Dendritic cell treated with granulocyte-macrophage colony-stimulating factor and Interleukin-4, amounts not matched to agents 40 ng/mL and 50 ng/mL, for 4 days (primary cell): Measurements from ENCODE around the gene ARL16.

Source experiments
- H3K27ac Mint-ChIP-seq: one replicate; pipeline ENCODE4 v1.8.0; 2022; ENCODE audit warnings: mild to moderate bottlenecking, mixed read lengths
- H3K27me3 Mint-ChIP-seq: one replicate; pipeline ENCODE4 v1.8.0; 2022; ENCODE audit warnings: mild to moderate bottlenecking, mixed read lengths
- H3K36me3 Mint-ChIP-seq: one replicate; pipeline ENCODE4 v1.8.0; 2022; ENCODE audit warnings: low read depth, mixed read lengths
- H3K4me1 Mint-ChIP-seq: one replicate; pipeline ENCODE4 v1.8.0; 2022; ENCODE audit warnings: low read depth, mixed read lengths
- H3K4me3 Mint-ChIP-seq: one replicate; pipeline ENCODE4 v1.8.0; 2022; ENCODE audit warnings: mild to moderate bottlenecking, moderate library complexity, mixed read lengths
- H3K9me3 Mint-ChIP-seq: one replicate; pipeline ENCODE4 v1.8.0; 2022; ENCODE audit warnings: mixed read lengths
- intact Hi-C: fragments of 100-400 bp; cut with micrococcal nuclease; formaldehyde crosslinking; loops from one replicate; pipeline ENCODE4 v1.15.0; 2022

The ARL16 gene

DNA sequence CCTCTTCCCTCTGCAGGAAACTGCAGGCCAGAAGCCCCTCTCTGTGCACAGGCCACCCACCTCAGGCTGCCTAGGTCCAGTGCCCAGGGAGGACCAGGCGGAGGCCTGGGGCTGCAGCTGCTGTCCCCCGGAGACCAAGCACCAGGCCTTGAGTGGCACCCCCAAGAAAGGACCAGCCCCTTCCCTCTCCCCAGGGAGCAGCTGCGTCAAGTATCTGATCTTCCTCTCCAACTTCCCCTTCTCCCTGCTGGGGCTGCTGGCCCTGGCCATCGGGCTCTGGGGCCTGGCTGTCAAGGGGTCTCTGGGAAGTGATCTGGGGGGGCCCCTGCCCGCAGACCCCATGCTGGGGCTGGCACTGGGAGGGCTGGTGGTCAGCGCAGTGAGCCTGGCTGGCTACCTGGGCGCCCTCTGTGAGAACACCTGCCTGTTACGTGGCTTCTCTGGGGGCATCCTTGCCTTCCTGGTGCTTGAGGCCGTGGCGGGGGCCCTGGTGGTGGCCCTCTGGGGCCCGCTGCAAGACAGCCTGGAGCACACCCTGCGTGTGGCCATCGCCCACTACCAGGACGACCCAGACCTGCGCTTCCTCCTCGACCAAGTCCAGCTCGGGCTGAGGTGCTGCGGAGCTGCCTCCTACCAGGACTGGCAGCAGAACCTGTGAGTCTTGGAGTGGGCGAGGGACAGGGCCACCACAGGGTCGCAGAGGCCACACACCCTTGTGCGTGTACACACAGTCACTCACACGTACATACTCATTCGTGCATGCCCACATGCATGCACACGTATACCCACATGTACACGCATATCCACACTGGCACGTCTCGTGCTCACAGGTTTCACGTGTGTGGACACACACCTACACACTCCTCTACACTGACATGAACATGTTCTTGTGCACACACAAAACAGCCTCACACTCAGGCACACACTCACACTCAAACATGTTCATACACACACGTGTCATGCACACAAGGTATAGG, 38.3 kb downstream of the ARL16 start:
- peaks cover 7% of the 10 kb centered on the region for H3K4me1 Mint-ChIP-seq
- intact Hi-C loops = no loop called here
- H3K36me3 Mint-ChIP-seq = no peaks in the 10 kb centered on the region
- H3K27me3 Mint-ChIP-seq = peaks cover 54% of the 10 kb centered on the region
- H3K4me3 Mint-ChIP-seq = no peak overlapping the region
- no peaks in the 10 kb centered on the region for H3K9me3 Mint-ChIP-seq
- H3K27ac Mint-ChIP-seq = peak overlapping the region; percentile 16

DNA sequence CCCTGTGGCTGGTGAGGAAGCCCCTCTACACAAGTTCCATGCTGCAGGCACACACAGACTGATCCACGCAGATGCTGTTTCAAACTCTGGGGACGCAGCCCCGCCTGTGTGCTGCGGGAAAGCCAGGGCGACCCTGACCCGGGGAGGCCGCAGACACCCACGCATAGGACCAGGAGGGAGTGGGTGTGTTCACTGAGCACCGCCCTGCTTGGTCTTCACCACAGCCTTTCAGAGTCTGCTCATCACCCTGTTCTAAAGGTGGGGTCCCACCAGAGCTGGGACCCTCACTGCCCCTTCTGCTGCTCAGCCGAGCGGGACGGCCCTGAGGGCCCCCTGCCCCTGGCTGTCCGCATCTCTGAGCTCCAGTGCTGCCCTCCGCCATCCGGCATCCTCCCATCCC, 39.1 kb downstream of the ARL16 start:
- H3K27me3 Mint-ChIP-seq = peaks cover 50% of the 10 kb centered on the region
- intact Hi-C loops = no loop called here
- no peaks in the 10 kb centered on the region for H3K36me3 Mint-ChIP-seq
- no peaks in the 10 kb centered on the region for H3K9me3 Mint-ChIP-seq
- H3K27ac Mint-ChIP-seq = peak overlapping the region; percentile 16
- H3K4me1 Mint-ChIP-seq = peaks cover 7% of the 10 kb centered on the region
- no peak overlapping the region for H3K4me3 Mint-ChIP-seq

DNA sequence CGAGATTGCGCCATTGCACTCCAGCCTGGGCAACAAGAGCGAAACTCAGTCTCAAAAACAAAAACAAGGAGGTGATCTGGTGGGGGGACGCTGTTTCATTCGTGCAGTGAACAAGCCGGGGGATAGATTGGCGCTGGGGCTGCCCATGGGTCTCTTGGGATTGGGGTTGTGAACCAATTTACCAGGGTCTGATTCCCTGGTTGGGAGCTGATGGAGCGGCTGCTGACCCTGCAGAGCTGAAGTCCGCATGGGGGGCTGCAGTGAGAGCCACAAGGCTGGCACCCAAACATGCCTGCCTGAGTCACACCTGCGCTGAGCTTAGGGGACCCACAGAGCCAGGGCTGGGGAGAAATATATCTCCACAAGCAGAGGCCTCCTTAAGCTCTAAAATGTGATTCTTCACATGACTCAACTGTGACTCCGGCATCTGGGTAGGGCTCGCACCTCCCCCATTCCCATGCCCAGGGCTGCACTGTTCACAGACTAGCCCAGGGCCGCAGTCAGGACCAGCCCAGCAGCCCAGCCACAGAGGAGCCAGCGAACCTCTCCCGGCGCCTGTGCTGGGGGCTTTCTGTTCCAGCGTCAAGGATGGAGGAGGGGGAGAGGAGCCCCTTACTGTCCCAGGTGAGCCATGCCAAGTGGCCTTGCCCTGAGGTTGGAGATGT, 41.6 kb downstream of the ARL16 start:
- Mint-ChIP-seq H3K27me3 (peaks cover 26% of the 10 kb centered on the region), H3K36me3 (no peaks in the 10 kb centered on the region), H3K4me3 (no peak overlapping the region), H3K4me1 (peaks cover 7% of the 10 kb centered on the region), H3K9me3 (no peaks in the 10 kb centered on the region), H3K27ac (no peak overlapping the region)
- intact Hi-C loops = no loop called here

DNA sequence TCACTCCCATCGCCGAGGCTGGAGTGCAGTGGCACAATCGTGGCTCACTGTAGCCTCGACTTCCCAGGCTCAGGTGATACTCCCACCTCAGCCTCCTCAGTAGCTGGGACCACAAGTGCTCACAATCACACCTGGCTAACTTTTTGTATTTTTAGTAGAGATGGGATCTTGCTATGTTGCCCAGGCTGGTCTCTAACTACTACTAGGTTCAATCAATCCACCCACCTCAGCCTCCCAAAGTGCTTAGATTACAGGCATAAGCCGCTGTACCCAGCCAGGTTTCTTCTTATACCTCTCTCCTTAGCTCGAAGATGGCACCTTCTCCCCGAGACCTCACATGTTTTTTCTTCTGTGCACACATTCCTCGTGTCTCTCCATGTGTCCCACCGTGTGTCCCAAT, 43.6 kb downstream of the ARL16 start:
- Mint-ChIP-seq H3K4me1 (peaks cover 19% of the 10 kb centered on the region), H3K27me3 (peaks cover 10% of the 10 kb centered on the region), H3K4me3 (no peak overlapping the region), H3K27ac (no peak overlapping the region), H3K9me3 (no peaks in the 10 kb centered on the region), H3K36me3 (peaks cover 9% of the 10 kb centered on the region)
- intact Hi-C loops = no loop called here

DNA sequence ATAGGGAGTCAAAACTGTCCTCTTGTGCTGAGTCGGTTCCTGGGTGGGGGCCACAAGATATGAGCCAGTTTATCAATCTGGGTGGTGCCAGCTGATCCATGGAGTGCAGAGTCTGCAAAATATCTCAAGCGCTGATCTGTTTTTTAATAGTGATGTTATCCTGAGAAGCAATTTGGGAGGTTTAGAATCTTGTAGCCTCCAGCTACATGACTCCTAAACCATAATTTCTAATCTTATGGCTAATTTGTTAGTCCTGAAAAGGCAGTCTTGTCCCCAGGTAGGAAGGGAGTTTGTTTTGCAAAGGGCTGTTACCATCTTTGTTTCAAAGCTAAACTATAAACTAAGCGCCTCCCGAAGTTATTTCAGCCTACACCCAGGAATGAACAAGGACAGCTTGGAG, 44.9 kb downstream of the ARL16 start:
- intact Hi-C loops = no loop called here
- Mint-ChIP-seq H3K27me3 (peaks cover 4% of the 10 kb centered on the region), H3K36me3 (peaks cover 9% of the 10 kb centered on the region), H3K4me1 (peaks cover 13% of the 10 kb centered on the region), H3K27ac (no peak overlapping the region), H3K9me3 (no peaks in the 10 kb centered on the region), H3K4me3 (no peak overlapping the region)

DNA sequence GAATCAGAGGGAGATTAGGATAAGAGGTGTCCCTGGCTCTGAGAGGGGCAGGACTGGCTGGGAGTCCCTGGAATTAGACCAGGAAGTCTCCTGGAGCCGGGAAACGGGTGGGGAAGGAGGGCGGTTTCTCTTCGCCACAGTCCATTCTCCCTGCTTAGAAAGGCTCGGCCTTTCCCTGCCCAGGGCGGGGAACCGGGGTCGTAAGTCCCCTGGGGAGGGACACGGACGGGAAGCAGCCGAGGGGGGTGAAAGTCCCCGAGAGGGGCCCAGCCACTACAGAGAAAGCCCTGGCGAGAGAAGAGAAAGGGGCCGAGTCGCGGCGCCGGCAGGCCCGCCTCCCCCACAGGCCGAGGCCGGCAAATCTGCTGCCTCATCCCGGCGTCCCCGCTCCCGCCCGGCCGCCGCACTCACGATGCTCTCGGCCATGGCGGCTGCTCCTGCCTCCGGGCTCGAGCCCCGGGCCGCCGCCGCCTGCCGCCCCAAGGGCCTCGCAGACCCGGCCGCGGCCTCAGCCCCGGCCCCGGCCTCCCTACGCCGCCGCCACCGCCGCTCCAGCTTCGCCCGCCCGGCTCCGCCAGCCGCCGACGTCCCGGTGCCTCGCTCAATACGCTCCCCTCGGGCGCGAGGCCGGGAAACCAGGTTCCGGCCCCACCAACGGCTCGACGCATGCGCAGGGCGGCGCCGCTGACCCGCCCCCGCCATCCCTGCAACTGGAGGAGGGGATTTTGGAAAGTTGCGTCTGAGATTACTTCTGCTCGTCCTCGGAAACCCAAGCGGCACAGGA, 46.9 kb downstream of the ARL16 start, which contains the start of the genes NPLOC4 and TSPAN10:
Gene NPLOC4, minus strand, starts transcription at position 608 of the 784 bp plus-strand sequence. Its CDS starts 182 bp downstream, at position 426.
Gene TSPAN10, plus strand, starts transcription at position 692 of the 784 bp plus-strand sequence. CDS start 5,217 bp downstream, outside the sequence.
- H3K27ac Mint-ChIP-seq = peak within 1 kb of the TSS; percentile 92
- H3K27me3 Mint-ChIP-seq = peaks cover 4% of the 10 kb centered on the region
- peaks cover 13% of the 10 kb centered on the region for H3K4me1 Mint-ChIP-seq
- no peaks in the 10 kb centered on the region for H3K9me3 Mint-ChIP-seq
- peak within 1 kb of the TSS; percentile 83 for H3K4me3 Mint-ChIP-seq
- peaks cover 15% of the 10 kb centered on the region for H3K36me3 Mint-ChIP-seq
- intact Hi-C loops = loop anchor here (1.0 kb wide), 1 partner anchor 30 kb away; the partner anchor contains the start of genes CCDC137 and OXLD1

DNA sequence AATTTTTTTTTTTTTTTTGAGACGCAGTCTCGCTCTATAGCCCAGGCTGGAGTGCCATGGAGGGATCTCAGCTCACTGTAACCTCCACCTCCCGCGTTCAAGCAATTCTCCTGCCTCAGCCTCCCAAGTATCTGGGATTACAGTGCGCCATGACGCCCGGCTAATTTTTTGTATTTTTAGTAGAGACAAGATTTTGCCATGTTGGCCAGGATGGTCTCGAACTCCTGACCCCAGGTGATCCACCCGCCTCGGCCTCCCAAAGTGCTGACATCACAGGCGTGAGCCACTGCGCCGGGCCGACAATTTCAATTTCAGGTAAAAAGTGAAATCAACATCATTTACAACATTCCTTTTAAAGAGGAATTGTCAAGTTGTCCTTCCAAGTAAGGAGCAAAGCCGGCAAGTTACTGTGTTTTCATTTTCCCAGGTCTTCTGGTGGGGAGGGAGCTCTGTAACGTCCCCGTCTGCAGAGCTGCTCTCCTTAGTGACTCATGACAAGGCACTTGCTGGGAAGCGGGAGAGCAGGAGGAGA, 47.6 kb downstream of the ARL16 start:
- Mint-ChIP-seq H3K36me3 (peaks cover 19% of the 10 kb centered on the region), H3K4me3 (peak overlapping the region; percentile 83), H3K4me1 (peaks cover 13% of the 10 kb centered on the region), H3K9me3 (no peaks in the 10 kb centered on the region), H3K27ac (peak overlapping the region; percentile 92), H3K27me3 (no peaks in the 10 kb centered on the region)
- intact Hi-C loops = no loop called here

DNA sequence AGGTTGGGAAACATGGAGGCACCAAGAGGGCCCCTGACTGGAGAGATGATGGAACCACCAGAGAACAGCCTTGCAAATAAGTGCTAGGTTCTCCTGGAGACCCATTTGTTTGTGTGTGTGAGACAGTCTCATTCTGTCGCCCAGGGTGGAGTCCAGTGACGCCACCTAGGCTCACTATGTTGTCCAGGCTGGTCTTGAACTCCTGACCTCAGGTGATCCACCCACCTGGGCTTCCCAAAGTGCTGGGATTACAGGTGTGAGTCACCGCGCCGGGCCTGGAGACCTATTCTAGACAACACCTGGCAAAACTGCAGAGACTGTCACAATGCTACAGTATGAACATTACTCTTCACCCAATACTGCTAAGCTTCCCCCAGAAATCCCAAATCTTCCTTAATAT, 48.2 kb downstream of the ARL16 start:
- peak overlapping the region; percentile 83 for H3K4me3 Mint-ChIP-seq
- no peaks in the 10 kb centered on the region for H3K9me3 Mint-ChIP-seq
- peak overlapping the region; percentile 92 for H3K27ac Mint-ChIP-seq
- H3K4me1 Mint-ChIP-seq = peaks cover 13% of the 10 kb centered on the region
- H3K36me3 Mint-ChIP-seq = peaks cover 24% of the 10 kb centered on the region
- intact Hi-C loops = no loop called here
- no peaks in the 10 kb centered on the region for H3K27me3 Mint-ChIP-seq

DNA sequence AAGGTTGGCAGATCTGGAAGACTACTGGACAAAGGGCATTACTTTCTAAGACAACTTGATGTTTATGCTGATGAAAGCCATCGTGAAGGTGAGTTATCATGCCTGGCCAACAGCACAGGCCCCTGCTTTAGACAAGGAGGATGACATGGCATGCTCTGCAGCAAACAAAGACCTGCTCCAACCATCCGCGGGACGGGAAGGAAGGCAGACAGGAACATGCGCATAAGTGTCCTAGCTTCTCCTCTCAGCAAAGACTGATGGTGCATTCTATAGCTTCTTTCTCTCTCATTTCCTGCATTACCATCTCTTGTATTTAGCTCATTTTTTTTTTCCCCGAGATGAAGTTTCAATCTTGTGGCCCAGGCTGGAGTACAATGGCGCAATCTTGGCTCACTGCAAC, 52.1 kb downstream of the ARL16 start:
- H3K27me3 Mint-ChIP-seq = no peaks in the 10 kb centered on the region
- H3K36me3 Mint-ChIP-seq = peaks cover 60% of the 10 kb centered on the region
- no peak overlapping the region for H3K27ac Mint-ChIP-seq
- no peaks in the 10 kb centered on the region for H3K9me3 Mint-ChIP-seq
- peaks cover 13% of the 10 kb centered on the region for H3K4me1 Mint-ChIP-seq
- intact Hi-C loops = no loop called here
- H3K4me3 Mint-ChIP-seq = no peak overlapping the region
